ENCODE results near the gene NRSN2.
A peak's percentile ranks its signal among the peaks of the same experiment; 100 is the strongest.
"Not testable (repeated sequence)": the region's sequence is repeated elsewhere in the genome, so short reads cannot be mapped to it uniquely, and the experiment has no call there.

Gene NRSN2

GRCh38 chr20:325045-325888 lies 21.6 kb upstream of the NRSN2 start, which contains the start of gene SOX12:
TSS of gene SOX12 (plus strand) at chr20:325552. CDS start at chr20:325925, 373 bp downstream.
- peak; percentile 92 for DNase-seq (ENCODE audit: low spot score)

- peak; percentile 23 for DNase-seq (ENCODE audit: low spot score)
Measured at GRCh38 chr20:325889-326644, 20.8 kb upstream of the NRSN2 start.

- DNase-seq (ENCODE audit: low spot score) = no peak
Measured at GRCh38 chr20:326645-327185, 20.2 kb upstream of the NRSN2 start.

GRCh38 chr20:327186-328026 lies 19.5 kb upstream of the NRSN2 start:
- DNase-seq (ENCODE audit: low spot score) = peak; percentile 98

- DNase-seq (ENCODE audit: low spot score) = no peak
Measured at GRCh38 chr20:328027-328974, 18.6 kb upstream of the NRSN2 start.

GRCh38 chr20:328975-329695 lies 17.8 kb upstream of the NRSN2 start:
- no peak for DNase-seq (ENCODE audit: low spot score)

- no peak for DNase-seq (ENCODE audit: low spot score)
Measured at GRCh38 chr20:329851-330232, 17.1 kb upstream of the NRSN2 start.

GRCh38 chr20:330233-331149 lies 16.4 kb upstream of the NRSN2 start:
- DNase-seq (ENCODE audit: low spot score) = peak; percentile 68

- DNase-seq (ENCODE audit: low spot score) = no peak
Measured at GRCh38 chr20:334578-334977, 12.3 kb upstream of the NRSN2 start.

- not testable (repeated sequence) for DNase-seq (ENCODE audit: low spot score)
Measured at GRCh38 chr20:336040-336439, 10.9 kb upstream of the NRSN2 start.

- peak; percentile 76 for DNase-seq (ENCODE audit: low spot score)
Measured at GRCh38 chr20:341682-342081, 5.2 kb upstream of the NRSN2 start.

- no peak for DNase-seq (ENCODE audit: low spot score)
Measured at GRCh38 chr20:343107-343506, 3.8 kb upstream of the NRSN2 start.

GRCh38 chr20:346033-346639 lies 775 bp upstream of the NRSN2 start:
- no peak for DNase-seq (ENCODE audit: low spot score)

GRCh38 chr20:347317-347639 lies 367 bp downstream of the NRSN2 start:
- DNase-seq (ENCODE audit: low spot score) = no peak

- DNase-seq (ENCODE audit: low spot score) = peak; percentile 99
Measured at GRCh38 chr20:347640-348484, 951 bp downstream of the NRSN2 start.

GRCh38 chr20:348972-349841 lies 2.3 kb downstream of the NRSN2 start:
- DNase-seq (ENCODE audit: low spot score) = no peak

- DNase-seq (ENCODE audit: low spot score) = no peak
Measured at GRCh38 chr20:353166-353565, 6.3 kb downstream of the NRSN2 start.
